Upper lobe of left lung (tissue), 6 donors: ENCODE measurements around the gene LIPT1. TPM values are rescaled to one million over a fixed set of nuclear protein-coding genes. Genes with fewer than 3 reads are reported as not detected.

Source experiments
- ATAC-seq, 2 donors: fragments of 200-7000 bp; cut with Tn5 transposase; one replicate each; pipeline ENCODE4 v1.9.1; 2022; ENCODE audit warnings: mild to moderate bottlenecking in 2 of 2, moderate library complexity in 2 of 2; ENCODE audit not compliant: low FRiP score in 2 of 2
- DNase-seq, 2 donors: peaks; one replicate each; pipeline ENCODE4 v3.0.0-alpha.2; 2019 to 2020
- H3K27ac ChIP-seq, 4 donors: fragments of 200-600 bp; sonication (generic); one replicate each; pipeline ENCODE4 v1.5.1; 2016 to 2019
- H3K27me3 ChIP-seq, 4 donors: fragments of 200-600 bp; sonication (generic); one replicate each; pipeline ENCODE4 v1.5.1; 2017 to 2019
- H3K36me3 ChIP-seq, 4 donors: fragments of 200-600 bp; sonication (generic); one replicate each; pipeline ENCODE4 v1.5.1; 2016 to 2019
- H3K4me1 ChIP-seq, 4 donors: fragments of 200-600 bp; sonication (generic); one replicate each; pipeline ENCODE4 v1.5.1; 2018 to 2019
- H3K4me3 ChIP-seq, 4 donors: fragments of 200-600 bp; sonication (generic); one replicate each; pipeline ENCODE4 v1.5.1; 2017 to 2019; ENCODE audit warnings: mild to moderate bottlenecking in 2 of 4, moderate library complexity in 1 of 4
- H3K9me3 ChIP-seq, 4 donors: fragments of 200-600 bp; sonication (generic); one replicate each; pipeline ENCODE4 v1.5.1; 2018 to 2019
- CTCF ChIP-seq, 6 experiments: fragments of 450-650 bp in 4 of 6; fragments of 200-600 bp in 2 of 6; sonication (generic) in 2 of 6; IDR thresholded peaks; one replicate each; pipeline ENCODE4 v1.5.1; 2016 to 2019; ENCODE audit warnings: antibody characterized with exemption in 6 of 6
- EP300 ChIP-seq, 4 donors: sonication (generic); formaldehyde crosslinking; IDR thresholded peaks; one replicate each; pipeline ENCODE4 v1.5.1; 2017; ENCODE audit warnings: antibody characterized with exemption in 4 of 4, control low read depth in 2 of 4
- POLR2A ChIP-seq, 4 donors: fragments of 450-650 bp; IDR thresholded peaks; one replicate each; pipeline ENCODE4 v1.5.1; 2016 to 2017; ENCODE audit warnings: antibody characterized with exemption in 4 of 4, mild to moderate bottlenecking in 2 of 4
- POLR2AphosphoS5 ChIP-seq, 2 donors: sonication (generic); formaldehyde crosslinking; IDR thresholded peaks; one replicate each; pipeline ENCODE4 v1.5.1; 2017; ENCODE audit warnings: antibody characterized with exemption in 2 of 2
- WGBS, 2 donors: methylation state at CpG; one replicate each; pipeline ENCODE4 v1.1.5; 2017 to 2018; 5-methylcytosine and 5-hydroxymethylcytosine counted together
- small RNA-seq, 4 donors: library from RNA; depleted of rRNA; stranded (forward); fragments of <200 nt; gene quantifications; one replicate each; pipeline ENCODE3, GENCODE V24; 2016
- total RNA-seq, 6 donors: library from RNA; depleted of rRNA in 4 of 6; stranded (reverse); fragments of >200 nt in 4 of 6; gene quantifications; one replicate each; pipeline versions ENCODE4 v1.1.0 to v1.2.1, GENCODE V29; 2016 to 2021
- donor health status: DM: no; HTN: no; CAD: no; lungs with moderate emphysema.
- donor health status: DM: no; HTN: yes; CAD: no; lungs with severe emphysema.

LIPT1 gene
- total RNA-seq, 6 donors from 2014 or later, result 3.6 to 8.4 (median 6.1) TPM

GRCh38 chr2:99200076-99200800 is 45.5 kb downstream of the LIPT1 start:
- no peak overlapping the region for H3K27ac ChIP-seq
- ATAC-seq, result no peak
- H3K36me3 ChIP-seq, result peaks cover 12 to 36% (median 23%) of the 10 kb centered on the region in 4 donors
- TF ChIP-seq CTCF (IDR thresholded peaks at IDR 0.05) (no peak), POLR2AphosphoS5 (IDR thresholded peaks at IDR 0.05) (no peak), EP300 (IDR thresholded peaks at IDR 0.05) (no peak), POLR2A (IDR thresholded peaks at IDR 0.05) (no peak)
- no peaks in the 10 kb centered on the region for H3K27me3 ChIP-seq
- no peak for DNase-seq
- peaks cover 0 to 5% (median 2%) of the 10 kb centered on the region in 4 donors for H3K4me1 ChIP-seq
- 76 to 83% methylated on average over 7 of the region's 7 CpGs for WGBS, 2 donors
- H3K9me3 ChIP-seq, result peaks cover 0 to under 1% (median 0%) of the 10 kb centered on the region in 4 donors
- no peak overlapping the region for H3K4me3 ChIP-seq

- peaks cover 0 to 5% (median 2%) of the 10 kb centered on the region in 4 donors for H3K4me1 ChIP-seq
- no peaks in the 10 kb centered on the region for H3K27me3 ChIP-seq
- 92 to 95% methylated on average over 4 of the region's 4 CpGs for WGBS, 2 donors
- no peak overlapping the region for H3K4me3 ChIP-seq
- H3K27ac ChIP-seq, result no peak overlapping the region
- DNase-seq (no peak), ATAC-seq (no peak)
- peaks cover 0 to 4% (median 0%) of the 10 kb centered on the region in 4 donors for H3K9me3 ChIP-seq
- peaks cover 0 to 17% (median 5%) of the 10 kb centered on the region in 4 donors for H3K36me3 ChIP-seq
- TF ChIP-seq EP300 (IDR thresholded peaks at IDR 0.05) (no peak), POLR2AphosphoS5 (IDR thresholded peaks at IDR 0.05) (no peak)
Measured at GRCh38 chr2:99201959-99202678, 47.4 kb downstream of the LIPT1 start.

GRCh38 chr2:99205491-99205890 is 50.7 kb downstream of the LIPT1 start:
- ATAC-seq, result no peak
- TF ChIP-seq POLR2A (IDR thresholded peaks at IDR 0.05) (no peak), POLR2AphosphoS5 (IDR thresholded peaks at IDR 0.05) (no peak), CTCF (IDR thresholded peaks at IDR 0.05) (no peak), EP300 (IDR thresholded peaks at IDR 0.05) (no peak)
- no peak overlapping the region for H3K4me3 ChIP-seq
- peaks cover 0 to 4% (median 0%) of the 10 kb centered on the region in 4 donors for H3K9me3 ChIP-seq
- peaks cover 0 to 3% (median 0%) of the 10 kb centered on the region in 4 donors for H3K4me1 ChIP-seq
- no peaks in the 10 kb centered on the region for H3K27me3 ChIP-seq
- no peak overlapping the region for H3K27ac ChIP-seq
- no peak for DNase-seq
- WGBS, 2 donors, result 71 to 90% methylated on average over 5 of the region's 5 CpGs
- H3K36me3 ChIP-seq, result no peaks in the 10 kb centered on the region

Small RNA genes within 50 kb of the gene (small RNA-seq; reads per million reads assigned to genes)
- 0 reads per million in 4 donors for gene AC092587.1

Other genes starting within 250 kb of the LIPT1 start
- 10 to 100 TPM; 14.6 to 33.4 (median 20.2) TPM for gene CRACDL, start 218.7 kb upstream of the LIPT1 start, total RNA-seq
- gene C2orf15, start 13.3 kb upstream of the LIPT1 start, total RNA-seq, result 1 to 10 TPM in 4 of 6 donors, under 1 TPM in 1, not detected in 1; 0.33 to 3.0 (median 1.5) TPM
- 10 to 100 TPM in 2 of 6 donors, 1 to 10 TPM in 4; 3.9 to 33.8 (median 9.4) TPM for gene TSGA10, start within 50 bp of the LIPT1 start, total RNA-seq
- gene MITD1, start 26.1 kb downstream of the LIPT1 start, total RNA-seq, result 10 to 100 TPM; 17.3 to 41.9 (median 23.3) TPM
- 10 to 100 TPM in 5 of 6 donors, 1 to 10 TPM in 1; 9.4 to 44.5 (median 17.0) TPM for gene MRPL30, start 26.2 kb downstream of the LIPT1 start, total RNA-seq
- gene LYG2, start 100.7 kb downstream of the LIPT1 start, total RNA-seq, result not detected
- 1 to 10 TPM in 2 of 6 donors, under 1 TPM in 2, not detected in 2; 0.49 to 2.1 (median 1.1) TPM for gene LYG1, start 146.2 kb downstream of the LIPT1 start, total RNA-seq
- 10 to 100 TPM; 20.2 to 61.0 (median 26.9) TPM for gene TXNDC9, start 181.4 kb downstream of the LIPT1 start, total RNA-seq
- gene EIF5B, start 182.4 kb downstream of the LIPT1 start, total RNA-seq, result 10 to 100 TPM; 19.9 to 39.0 (median 28.7) TPM